KG1 (cell line): Measurements from ENCODE around the gene C1orf216.
A peak's percentile ranks its signal among the peaks of the same experiment; 100 is the strongest.
"Not testable (repeated sequence)": the region's sequence is repeated elsewhere in the genome, so short reads cannot be mapped to it uniquely, and the experiment has no call there.

ENCODE experiments used
- DNase-seq: peaks from one replicate; lab custom pipeline; 2025; lab: John Stamatoyannopoulos, UW

The C1orf216 gene

GRCh38 chr1:35718492-35719336 lies at the start of gene C1orf216:
Gene C1orf216, minus strand, starts transcription at chr1:35718884. Its CDS starts 2,563 bp downstream, at chr1:35716321.
- DNase-seq = no peak

GRCh38 chr1:35764283-35764682 lies 45.6 kb upstream of the C1orf216 start:
- no peak for DNase-seq

- DNase-seq = no peak
Observed at GRCh38 chr1:35763201-35763600, 44.5 kb upstream of the C1orf216 start.

GRCh38 chr1:35762141-35762540 lies 43.5 kb upstream of the C1orf216 start:
- no peak for DNase-seq

GRCh38 chr1:35756064-35756463 lies 37.4 kb upstream of the C1orf216 start:
- DNase-seq = no peak

- no peak for DNase-seq
Observed at GRCh38 chr1:35753626-35754260, 35.1 kb upstream of the C1orf216 start.

- no peak for DNase-seq
Observed at GRCh38 chr1:35748326-35748725, 29.6 kb upstream of the C1orf216 start.

GRCh38 chr1:35745124-35745730 lies 26.5 kb upstream of the C1orf216 start:
- no peak for DNase-seq

GRCh38 chr1:35737120-35737519 lies 18.4 kb upstream of the C1orf216 start:
- no peak for DNase-seq

GRCh38 chr1:35727434-35728040 lies 8.9 kb upstream of the C1orf216 start:
- no peak for DNase-seq

GRCh38 chr1:35726450-35727433 lies 8.1 kb upstream of the C1orf216 start:
- DNase-seq = peak; percentile 20

GRCh38 chr1:35725596-35725995 lies 6.9 kb upstream of the C1orf216 start:
- DNase-seq = no peak

- no peak for DNase-seq
Observed at GRCh38 chr1:35717911-35718476, 690 bp downstream of the C1orf216 start.

- peak; percentile 15 for DNase-seq
Observed at GRCh38 chr1:35715568-35716002, 3.1 kb downstream of the C1orf216 start.

GRCh38 chr1:35714921-35715567 lies 3.6 kb downstream of the C1orf216 start:
- DNase-seq = no peak

- not testable (repeated sequence) for DNase-seq
Observed at GRCh38 chr1:35711098-35711497, 7.6 kb downstream of the C1orf216 start.

GRCh38 chr1:35708952-35709351 lies 9.7 kb downstream of the C1orf216 start:
- DNase-seq = no peak

- no peak for DNase-seq
Observed at GRCh38 chr1:35708441-35708921, 10.2 kb downstream of the C1orf216 start.

GRCh38 chr1:35707601-35708440 lies 10.9 kb downstream of the C1orf216 start:
- DNase-seq = no peak
